GM18867 (cell line): Measurements from ENCODE around the gene MAP4K4.

Experiments
- ATAC-seq: cut with Tn5 transposase; IDR thresholded peaks from one replicate; pipeline ENCODE4 v1.9.1; 2021; ENCODE audit warnings: mild to moderate bottlenecking, moderate library complexity; ENCODE audit not compliant: unreplicated experiment

MAP4K4 gene

DNA sequence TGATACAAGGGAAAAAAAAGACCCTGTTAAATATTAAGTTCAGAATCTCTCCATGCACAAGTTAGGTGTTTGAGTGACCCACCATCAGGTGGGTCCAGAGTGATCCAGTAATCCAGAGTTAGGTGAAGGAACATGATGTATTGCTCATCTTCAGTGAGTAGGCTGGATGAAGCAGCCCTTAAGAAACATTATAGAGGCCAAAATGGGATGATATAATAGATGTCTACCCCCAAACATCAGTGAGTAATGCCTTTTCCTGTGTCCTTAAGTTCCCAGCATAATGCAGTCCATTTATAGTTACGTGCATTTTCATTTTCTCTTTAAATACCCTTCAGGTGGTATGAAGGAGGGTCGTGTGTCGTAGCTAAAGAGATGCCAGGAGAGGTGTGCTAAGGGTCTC, 89.6 kb downstream of the MAP4K4 start:
- no peak for ATAC-seq

DNA sequence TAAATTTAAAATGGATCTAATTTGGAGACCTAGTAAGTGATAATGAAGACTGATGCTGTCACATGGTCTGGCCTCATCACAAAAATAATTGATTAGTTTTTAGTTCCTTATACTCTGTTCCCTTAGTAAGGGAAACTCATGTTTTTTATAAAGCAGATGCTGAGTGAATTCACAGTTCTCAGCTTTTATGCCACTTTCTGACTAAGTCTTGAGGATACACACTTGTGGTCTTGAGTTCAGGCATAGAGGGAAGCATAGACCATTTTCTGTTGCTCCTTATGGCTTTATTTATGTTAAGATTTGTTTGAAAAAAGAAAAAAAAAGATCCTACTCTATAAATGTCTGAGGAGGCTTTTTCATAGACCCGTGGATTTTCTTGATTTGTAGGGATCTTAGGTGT, 91.1 kb downstream of the MAP4K4 start:
- no peak for ATAC-seq

DNA sequence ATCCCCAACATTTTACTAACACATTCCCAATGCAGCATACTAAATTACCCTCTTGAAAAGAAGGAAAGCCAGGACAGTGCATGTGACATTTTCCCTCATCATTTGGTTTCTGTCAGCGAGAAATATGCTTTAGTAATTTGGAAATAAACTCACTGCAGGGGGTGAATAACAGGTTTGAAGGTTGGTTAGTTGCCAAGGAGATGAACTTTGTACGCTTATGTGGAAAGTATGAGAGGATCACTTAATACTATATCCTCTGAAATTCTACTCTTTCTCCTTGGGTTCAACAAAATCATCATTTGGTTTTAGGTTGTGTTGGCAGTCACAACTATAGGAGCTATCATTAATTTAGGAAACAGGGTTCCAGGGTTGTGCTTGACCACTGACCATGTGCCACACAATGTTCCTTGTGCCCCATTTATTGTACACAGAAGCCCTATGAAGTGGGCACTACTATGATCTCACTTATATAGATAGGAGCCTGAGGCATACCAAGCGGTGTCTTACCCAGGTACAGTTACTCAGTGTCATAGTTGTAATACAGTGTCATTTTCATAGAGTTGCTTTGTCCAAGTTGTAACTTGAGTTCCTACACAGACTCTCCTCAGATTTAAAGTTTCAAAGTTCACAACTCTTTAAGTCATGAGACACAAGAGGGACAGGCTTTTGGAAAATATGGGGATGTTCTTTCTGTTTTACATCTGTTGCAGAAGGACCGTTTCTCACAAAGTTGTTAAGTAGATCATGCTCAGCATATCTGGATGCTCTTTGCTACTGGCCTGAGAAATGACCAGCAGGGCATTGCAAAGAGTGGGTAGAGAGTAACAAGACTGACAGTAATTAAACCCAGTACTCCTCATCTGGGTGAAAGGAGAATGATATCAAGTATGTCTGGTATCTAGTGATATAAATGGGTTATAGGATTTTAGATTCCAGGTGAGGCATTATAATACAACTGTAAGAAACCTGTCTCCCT, 91.8 kb downstream of the MAP4K4 start:
- no peak for ATAC-seq

DNA sequence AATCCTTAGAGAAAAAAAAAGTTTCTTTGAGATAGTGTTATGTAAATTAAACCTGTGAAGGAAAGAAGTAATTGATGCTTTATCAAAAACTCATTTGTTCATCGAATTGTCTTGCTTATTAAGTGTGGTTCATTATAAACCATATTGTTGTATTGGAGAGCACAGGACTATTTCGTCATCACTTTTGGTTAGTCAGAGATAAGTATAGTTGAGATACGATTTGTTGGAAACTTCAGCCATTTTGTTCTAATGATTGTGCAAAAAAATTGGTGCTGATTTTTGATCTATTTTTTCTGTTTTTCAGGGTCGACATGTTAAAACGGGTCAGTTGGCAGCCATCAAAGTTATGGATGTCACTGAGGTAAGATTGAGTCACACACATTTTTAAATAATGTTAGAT, 92.9 kb downstream of the MAP4K4 start:
- no peak for ATAC-seq

DNA sequence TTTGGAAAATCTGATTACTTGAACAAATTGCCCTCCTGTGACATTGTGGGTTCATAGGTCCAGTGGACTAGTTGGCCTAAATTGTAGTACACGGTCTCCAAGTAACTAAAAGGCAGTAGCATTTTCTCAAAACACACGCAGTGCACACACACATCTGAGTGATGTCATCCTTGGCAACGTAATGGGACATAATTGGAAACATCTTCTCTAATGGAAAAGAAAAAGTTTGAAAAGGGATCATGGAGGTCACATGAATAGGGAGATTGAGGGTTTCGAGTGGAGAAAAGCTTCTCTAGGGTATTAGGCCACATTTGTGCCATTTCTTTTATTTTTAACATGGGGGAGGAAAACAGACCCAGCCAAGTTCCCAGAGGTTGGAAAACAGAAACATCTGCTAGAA, 93.3 kb downstream of the MAP4K4 start:
- ATAC-seq = no peak

DNA sequence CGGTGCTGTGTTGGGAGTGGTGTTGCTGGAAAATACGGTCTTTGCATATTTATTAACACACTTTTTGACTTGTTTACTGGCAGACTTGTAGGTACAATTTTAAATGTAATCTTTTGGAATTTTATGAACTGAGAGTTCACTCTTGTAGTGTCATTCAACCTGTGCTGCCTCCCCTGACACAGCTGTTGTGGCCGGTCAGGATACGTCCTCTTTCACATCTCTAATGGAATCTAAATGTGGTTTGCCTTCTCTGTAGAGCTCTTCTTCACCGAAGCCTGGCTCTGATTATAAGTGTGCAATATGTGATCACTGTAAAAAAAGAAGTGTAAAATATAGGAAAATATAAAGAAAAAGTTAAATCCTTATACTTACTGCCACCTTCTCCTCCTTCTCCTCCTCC, 94.7 kb downstream of the MAP4K4 start:
- no peak for ATAC-seq

DNA sequence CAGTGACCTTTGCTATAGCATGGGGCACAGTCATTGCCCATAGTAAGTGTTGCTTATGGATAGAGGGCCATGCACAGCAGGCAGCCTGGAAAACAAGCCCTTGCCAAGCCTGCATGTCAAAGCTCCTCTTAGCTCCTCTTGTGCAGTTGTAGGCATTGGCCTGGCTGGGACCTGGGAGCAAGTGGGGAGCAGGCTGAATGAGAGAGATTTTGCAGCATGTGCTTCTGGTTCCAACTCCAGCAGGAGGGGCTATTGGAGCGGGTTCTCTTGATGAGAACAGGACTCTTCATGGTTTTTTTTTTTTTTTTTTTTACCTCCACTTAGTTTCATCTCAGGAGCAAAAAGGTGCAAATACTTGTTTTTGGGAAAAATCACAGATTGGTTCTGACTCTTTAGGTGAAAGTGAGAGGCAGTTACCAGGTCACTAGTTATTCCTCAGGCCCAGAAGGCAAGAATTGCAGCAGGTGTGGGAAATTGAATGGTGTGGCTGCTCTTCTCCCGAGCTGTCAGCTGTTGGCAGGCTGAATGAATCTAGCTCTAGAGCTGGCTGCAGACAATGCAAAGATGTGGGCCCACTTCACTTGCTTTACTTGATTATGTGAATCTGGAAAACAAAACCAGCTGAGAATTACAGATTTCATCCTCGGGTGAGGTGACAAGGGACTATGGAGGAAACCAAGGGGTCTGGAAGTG, 95.9 kb downstream of the MAP4K4 start:
- no peak for ATAC-seq

DNA sequence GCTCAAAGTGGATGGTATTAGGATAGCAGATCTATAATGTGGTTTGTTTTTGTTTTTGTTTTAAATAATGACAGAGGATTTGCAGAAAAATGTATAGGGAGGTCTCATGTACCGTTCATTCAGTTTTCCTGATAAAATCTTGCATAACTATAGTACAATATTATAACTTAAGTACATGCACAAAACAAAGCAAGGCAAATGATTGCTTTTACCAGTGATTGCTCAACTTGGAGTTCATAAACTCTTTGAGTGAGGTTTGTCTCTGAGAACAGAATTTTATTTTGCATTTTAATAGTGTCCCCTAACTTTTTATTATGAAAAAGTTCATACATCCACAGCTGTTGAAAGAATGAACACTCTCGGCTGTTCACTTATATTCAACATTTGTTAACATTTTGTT, 96.6 kb downstream of the MAP4K4 start:
- ATAC-seq = no peak

DNA sequence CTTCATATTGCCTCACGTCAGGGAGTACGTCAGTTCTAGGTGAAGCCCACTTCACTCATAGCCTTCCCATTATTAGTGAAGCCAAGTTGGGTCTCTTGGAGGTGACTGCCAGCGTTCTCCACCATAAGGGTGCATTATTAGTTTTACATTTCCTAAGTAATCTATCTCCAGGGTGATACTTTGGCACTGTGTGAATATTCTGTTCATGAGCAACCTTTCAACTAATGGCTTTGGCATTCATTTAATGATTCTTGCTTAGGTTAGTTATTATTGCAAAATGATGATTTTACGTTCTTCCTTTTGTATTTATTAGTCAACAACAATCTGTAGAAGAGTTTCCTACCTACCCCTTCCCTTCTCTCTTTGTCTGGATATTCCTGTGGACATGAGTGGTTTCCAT, 97.5 kb downstream of the MAP4K4 start:
- ATAC-seq = no peak

DNA sequence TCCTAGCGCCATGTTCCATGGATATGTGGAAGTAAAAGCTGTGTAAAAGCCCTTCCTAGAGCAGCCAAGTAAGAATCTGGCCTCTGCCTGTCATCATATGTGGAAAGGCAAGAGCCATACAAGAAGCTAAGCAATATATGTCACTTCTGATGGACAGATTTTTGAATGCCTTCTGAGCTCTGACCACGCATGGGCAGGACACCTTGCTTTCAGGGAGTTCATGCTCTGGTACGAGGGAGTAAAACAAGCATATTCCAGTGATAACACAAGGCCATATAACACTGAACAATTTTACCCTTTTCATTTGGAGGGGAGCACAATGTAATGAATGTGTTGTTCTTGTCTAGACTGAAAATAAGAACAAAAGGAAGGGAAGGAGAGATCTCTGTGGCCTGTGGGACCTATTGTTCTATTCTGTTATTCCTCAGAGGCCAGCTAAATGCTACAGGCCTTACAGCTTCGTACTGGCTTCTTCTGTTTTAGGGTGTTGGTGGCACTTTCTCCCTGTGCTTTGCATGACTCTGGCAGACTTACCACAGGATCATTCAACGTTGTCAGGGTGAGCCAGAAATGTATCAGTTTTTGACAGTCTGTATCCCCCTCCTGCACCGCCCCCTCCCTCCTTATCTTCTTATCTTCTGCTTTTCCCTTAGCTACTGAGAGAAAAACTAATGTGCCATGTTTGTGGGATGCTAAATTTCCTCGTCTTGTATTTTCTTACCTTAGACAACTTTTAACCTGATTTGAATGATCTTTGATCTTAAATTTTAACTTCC, 99.5 kb downstream of the MAP4K4 start:
- ATAC-seq = no peak

DNA sequence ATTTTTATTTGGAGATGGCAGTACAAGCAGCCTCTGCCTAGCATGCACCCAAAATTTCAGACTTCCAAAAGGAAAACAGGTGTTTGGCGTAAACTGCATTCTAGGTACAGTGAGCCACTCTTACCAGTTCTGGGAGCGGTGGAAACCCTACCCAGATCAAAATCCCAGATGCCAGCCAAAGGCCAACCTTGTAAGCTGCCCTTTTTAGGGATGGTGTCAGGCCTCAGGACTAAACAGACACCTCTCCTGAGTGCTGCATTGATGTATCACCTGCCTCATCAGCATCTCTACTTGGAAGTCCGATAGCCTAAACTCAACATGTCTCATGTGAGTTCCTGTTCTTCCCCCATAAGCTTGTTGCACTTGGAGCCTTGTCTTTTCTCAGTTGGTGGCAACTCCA, 104.0 kb downstream of the MAP4K4 start:
- ATAC-seq = no peak

DNA sequence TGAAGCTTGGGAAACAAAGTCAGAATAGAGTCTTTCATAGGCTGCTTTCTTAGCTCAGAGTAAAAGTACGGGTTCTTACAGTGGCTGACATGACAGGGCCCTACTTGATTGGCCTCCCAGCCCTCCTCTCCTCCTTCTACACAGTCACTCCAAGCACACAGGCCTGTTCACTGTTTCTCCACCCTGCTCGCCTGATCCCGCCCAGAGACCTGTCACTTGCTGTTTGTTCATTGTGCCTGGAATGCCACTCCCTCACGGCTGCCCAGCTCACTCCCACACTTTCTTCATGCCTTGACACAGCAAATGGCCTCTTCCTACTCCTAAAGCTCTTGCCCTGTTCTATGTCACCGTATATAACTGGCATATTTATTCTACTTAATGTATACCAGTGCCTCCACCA, 104.8 kb downstream of the MAP4K4 start:
- no peak for ATAC-seq

DNA sequence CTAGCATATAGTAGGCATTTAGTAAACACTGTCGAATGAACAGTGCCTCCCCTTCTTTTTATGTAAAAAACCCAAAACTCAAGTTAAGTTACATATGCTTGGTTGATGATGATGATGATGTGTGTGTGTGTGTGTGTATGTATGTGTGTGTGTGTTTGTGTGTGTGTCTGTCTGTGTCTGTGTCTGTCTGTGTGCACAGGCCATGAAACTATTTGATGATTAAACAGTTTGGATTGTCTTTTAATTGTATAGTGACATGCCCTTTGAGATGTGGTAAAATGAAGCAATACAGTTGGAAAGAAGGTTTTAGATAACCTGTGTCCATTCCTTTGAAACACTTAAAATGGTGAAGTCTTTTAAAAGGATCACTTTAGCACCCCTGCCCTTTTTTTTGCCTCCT, 105.6 kb downstream of the MAP4K4 start:
- no peak for ATAC-seq

DNA sequence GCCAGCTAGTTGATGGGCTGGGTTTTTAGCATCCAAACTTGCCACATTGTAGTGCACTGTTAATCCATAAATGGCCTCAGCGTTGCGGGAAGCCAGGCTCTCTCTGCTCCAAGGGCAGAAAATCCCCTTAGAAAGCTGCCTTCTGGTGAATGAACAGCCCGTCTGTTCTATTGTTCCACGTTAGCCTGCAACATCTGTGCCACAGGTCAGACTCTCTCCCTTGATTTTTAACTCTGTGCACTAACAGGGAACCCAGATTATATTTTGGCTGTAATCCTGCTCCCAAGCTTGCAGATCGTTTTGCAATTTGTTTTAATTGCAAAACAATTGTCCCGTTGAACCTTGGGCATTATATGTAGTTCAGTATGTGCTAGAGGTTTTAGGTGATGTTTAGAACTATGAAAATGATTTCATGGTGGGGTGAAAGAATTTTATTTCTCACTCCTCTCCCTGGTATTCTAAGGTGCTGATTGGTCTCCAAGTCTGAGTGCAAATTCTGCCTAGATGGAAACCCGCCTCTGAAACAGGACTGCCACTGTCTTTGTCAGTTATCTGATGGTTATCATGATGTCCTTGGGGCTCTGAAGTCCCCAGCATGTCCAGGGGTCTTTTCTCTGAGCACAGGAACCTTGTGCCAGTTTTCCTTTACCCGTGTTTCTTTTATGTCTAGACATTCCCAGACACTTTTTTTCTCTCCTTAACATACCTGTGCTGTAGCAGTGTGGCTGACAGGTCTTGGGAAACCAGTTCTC, 106.6 kb downstream of the MAP4K4 start:
- ATAC-seq = no peak

DNA sequence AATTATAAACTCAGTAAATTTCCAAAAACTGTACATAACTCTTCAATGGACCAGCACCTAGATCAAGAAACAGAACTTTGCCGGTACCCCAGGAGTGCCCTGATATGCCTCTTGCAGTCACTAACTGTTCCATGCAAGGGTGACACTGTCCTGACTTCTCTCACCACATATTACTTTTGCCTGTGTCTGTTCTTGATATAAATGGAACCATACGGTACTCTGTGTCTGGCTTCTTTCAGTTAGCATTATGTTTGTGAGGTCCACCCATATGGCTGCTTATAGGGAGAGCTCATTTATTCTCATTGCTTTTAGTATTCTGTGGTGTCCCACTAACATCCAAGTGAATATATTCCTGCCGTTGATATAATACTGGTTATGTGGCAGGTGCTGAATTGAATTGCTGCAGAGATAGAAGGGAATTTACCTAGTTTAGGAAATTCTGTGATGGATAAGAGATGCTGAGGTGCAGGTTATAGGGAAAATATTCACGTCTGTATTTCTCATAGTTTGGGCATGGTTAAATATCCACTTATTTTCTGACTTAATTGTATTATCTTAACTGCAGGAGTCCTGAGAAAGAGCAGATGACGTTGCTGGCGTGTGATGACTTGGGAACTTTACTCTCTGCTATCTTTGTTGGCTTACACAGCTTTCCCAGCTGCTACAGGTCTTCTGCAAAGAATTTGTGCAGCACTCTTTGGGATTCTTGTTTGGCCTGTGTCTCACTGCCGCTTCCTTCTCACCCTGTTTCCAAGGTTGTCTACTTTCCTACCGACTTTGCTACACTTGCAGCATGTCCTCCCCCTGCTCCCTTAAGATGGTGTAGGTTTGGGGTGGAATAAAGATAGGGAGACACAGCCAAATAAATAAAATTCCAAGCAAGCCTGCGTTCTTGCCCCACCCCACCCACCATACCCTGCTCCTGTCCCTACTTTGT, 107.9 kb downstream of the MAP4K4 start:
- ATAC-seq = no peak

DNA sequence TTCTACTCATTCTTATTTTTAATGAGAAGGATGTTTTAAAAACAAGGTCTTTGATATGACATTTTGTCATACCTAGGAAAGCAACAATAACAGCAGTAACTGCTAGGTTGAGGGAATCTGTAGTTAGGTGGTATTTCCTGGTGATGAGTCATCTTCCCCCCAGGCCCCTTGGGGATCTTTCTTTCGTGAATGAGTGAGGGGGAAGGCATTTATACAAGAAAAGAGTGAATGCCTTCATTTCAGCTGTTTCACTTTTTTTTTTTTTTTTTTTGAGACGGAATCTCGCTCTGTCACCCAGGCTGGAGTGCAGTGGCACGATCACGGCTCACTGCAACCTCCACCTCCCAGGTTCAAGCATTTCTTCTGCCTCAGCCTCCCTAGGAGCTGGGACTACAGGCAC, 108.6 kb downstream of the MAP4K4 start:
- no peak for ATAC-seq

DNA sequence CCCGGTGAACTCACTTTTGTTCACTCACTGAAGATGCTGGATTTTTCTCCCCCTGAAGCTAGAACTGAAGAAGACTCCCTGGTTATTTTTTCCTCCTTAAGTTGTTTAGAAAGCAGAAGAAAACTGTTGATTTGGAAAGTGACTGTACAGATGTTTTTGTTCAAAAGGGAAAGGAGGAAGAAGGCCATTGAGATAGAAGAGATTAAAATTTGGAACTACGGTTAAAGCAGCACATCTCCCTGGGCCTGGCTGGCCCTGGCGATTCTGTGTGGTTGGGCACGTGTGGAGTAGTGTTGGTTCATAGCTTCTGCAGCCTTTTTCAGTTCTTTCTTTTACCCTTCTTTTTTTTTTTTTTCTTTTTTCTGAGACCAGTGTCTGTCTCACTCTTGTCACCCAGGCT, 109.2 kb downstream of the MAP4K4 start:
- ATAC-seq = no peak

DNA sequence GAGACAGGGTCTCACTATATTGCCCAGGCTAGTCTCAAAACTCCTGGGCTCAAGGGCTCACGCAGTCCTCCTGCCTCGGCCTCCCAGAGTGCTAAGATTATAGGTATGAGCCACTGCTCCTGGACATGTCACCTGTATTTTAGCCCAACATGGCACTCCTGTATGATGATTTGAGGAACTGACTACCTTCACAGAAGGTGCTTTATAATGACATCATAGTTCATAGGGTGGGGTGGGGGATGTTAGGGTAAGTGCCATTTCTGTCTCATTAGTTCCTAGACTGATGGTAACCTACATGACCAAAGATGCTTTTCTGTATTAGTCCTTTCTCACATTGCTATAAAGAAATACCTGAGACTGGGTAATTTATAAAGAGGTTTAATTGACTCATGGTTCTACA, 109.7 kb downstream of the MAP4K4 start:
- no peak for ATAC-seq

DNA sequence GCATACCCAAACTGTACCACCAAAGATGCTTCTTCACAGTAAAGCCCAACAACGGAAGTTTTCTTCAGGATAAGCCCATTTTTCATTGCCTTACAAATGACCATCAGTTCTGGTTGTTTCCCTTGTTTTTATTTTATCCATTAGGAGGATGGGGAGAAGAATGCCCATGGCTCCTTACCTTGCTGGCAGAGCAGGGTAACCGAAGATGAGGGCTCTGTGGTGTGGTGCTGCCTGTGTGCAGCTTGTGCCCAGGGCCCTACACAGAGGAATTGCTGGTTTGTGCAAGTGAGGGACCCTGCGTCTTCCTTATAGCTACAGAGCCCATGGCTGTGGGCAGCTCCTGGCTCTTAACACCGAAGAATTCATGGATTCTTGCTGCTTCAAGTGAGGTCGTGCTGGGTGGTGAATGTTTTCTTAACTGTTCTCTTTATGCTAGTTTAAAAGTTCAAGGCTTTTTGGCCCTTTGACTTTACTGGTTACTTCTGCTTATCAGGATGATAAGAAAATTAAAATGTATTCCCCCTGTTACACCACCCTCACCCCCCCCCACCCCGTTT, 110.6 kb downstream of the MAP4K4 start:
- ATAC-seq = no peak
